ENCODE results near the gene AKAP17A. TPM values are rescaled to one million over a fixed set of nuclear protein-coding genes. Genes with fewer than 3 reads are reported as not detected.
A peak's percentile ranks its signal among the peaks of the same experiment; 100 is the strongest.

Gene AKAP17A
- total and polyA plus RNA-seq, 2 donors (not counting 1 experiment from before 2014, with no cell fraction given): 126 to 196 TPM

DNA sequence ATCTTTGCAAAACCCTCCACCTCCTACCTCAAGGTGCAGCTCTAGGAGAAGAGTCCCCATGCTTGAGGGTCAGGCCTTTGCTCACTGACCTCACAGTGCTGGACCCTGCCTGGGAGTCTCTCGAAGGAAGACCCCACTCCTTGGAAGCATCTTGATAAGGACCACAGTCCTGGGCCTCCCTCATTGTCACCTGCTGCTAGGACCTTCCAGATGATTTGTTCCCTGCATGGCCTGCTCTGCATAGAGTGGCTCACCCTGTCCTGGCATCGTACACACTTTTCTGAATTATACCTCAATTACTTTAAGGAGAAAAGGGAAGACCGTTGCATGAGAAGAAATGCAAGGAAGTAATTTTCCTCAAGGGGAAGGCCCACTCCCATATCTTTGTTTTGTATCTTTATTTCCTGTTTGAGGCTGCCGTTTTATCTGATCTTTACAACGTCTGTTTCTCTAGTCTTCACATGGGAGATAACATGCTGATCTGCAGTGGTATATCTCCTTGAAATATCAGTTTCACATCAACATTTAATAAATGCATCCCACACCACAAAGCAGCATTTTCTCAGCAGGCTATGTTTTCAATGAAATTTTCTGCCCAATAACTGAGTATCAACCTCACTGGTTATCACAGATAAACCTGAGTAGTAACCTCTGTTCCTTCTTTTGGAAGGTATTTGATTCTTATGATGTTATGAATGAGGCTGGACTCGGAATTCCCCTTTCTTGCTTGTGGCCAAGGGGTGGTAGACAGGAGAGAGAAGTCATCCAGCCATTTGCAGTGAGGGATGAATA is 15.0 kb upstream of the AKAP17A start:
- no peak overlapping the region for H3K9ac ChIP-seq (ENCODE audit: low read length)
- no peak overlapping the region for H3K4me3 ChIP-seq (ENCODE audit: control extremely low read depth in 1 of 5, extremely low read depth in 1 of 5, insufficient read depth in 1 of 5, low read depth in 2 of 5, low read length in 4 of 5)
- ChIA-PET CTCF (no interaction called here), POLR2A (no interaction called here)
- H2AFZ ChIP-seq (ENCODE audit: insufficient read depth, low read depth, low read length, poor library complexity, severe bottlenecking): peak overlapping the region; percentile 30
- no peaks in the 10 kb centered on the region for H3K9me3 ChIP-seq (ENCODE audit: control extremely low read depth in 1 of 3, control insufficient read depth in 2 of 3, insufficient read depth in 1 of 3, low read length in 2 of 3)
- Mint-ChIP-seq H3K4me3 (no peak overlapping the region), H3K9me3 (ENCODE audit: insufficient read depth) (no peaks in the 10 kb centered on the region), H3K4me1 (peaks cover 10% of the 10 kb centered on the region), H3K27ac (no peak overlapping the region), H3K27me3 (no peaks in the 10 kb centered on the region)
- H3K36me3 ChIP-seq (replicated peaks in 1 of 2; ENCODE audit: control extremely low read depth in 1 of 2, control insufficient read depth in 1 of 2, extremely low read depth in 1 of 2, insufficient read depth in 2 of 2, low read length in 1 of 2): no peaks in the 10 kb centered on the region
- DNase-seq: peak; percentile 34
- H3K27ac ChIP-seq (ENCODE audit: low read length in 2 of 2): no peak overlapping the region
- H3K79me2 ChIP-seq (ENCODE audit: control insufficient read depth, insufficient read depth, low read length): no peaks in the 10 kb centered on the region
- WGBS (ENCODE audit: insufficient coverage): 85% methylated on average over 2 of the region's 6 CpGs
- H4K20me1 ChIP-seq (ENCODE audit: control insufficient read depth, insufficient read depth, low read length, poor library complexity, severe bottlenecking): no peaks in the 10 kb centered on the region
- no peak for ATAC-seq (ENCODE audit: low read depth)
- intact Hi-C loops (cut with micrococcal nuclease): no loop called here
- H3K27me3 ChIP-seq (replicated peaks in 1 of 4; ENCODE audit: control extremely low read depth in 1 of 4, control insufficient read depth in 3 of 4, insufficient read depth in 4 of 4, low read length in 3 of 4): no peaks in the 10 kb centered on the region
- no peak overlapping the region for H3K4me2 ChIP-seq (replicated peaks; ENCODE audit: low read depth, low read length, poor library complexity, severe bottlenecking)
- no peak for TF ChIP-seq EZH2 (IDR thresholded peaks at IDR 0.05; ENCODE audit: borderline replicate concordance, insufficient read depth, low read depth, low read length, poor library complexity, severe bottlenecking)
- TF ChIP-seq, protein P1, sequence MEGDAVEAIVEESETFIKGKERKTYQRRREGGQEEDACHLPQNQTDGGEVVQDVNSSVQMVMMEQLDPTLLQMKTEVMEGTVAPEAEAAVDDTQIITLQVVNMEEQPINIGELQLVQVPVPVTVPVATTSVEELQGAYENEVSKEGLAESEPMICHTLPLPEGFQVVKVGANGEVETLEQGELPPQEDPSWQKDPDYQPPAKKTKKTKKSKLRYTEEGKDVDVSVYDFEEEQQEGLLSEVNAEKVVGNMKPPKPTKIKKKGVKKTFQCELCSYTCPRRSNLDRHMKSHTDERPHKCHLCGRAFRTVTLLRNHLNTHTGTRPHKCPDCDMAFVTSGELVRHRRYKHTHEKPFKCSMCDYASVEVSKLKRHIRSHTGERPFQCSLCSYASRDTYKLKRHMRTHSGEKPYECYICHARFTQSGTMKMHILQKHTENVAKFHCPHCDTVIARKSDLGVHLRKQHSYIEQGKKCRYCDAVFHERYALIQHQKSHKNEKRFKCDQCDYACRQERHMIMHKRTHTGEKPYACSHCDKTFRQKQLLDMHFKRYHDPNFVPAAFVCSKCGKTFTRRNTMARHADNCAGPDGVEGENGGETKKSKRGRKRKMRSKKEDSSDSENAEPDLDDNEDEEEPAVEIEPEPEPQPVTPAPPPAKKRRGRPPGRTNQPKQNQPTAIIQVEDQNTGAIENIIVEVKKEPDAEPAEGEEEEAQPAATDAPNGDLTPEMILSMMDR (IDR thresholded peaks at IDR 0.05): no peak
- H3K4me1 ChIP-seq (ENCODE audit: control insufficient read depth in 2 of 2, insufficient read depth in 2 of 2, low read length in 2 of 2): peaks cover 8 to 16% of the 10 kb centered on the region in 2 donors

DNA sequence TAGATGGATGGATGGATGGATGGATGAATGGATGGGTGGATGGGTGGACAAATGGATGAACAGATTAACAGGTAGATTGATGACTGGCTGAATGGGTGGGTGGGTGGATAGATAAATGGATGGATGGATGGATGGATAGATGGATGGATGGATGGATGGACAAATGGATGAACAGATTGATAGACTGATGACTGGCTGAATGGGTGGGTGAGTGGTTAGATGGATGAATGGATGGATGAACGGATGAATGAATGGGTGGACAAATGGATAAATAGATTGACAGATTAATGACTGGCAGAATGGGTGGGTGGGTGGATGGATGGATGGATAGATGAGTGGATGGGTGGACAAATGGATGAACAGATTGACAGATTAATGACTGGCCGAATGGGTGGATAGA is 13.6 kb upstream of the AKAP17A start:
- 100% methylated on average over 1 of the region's 2 CpGs for WGBS (ENCODE audit: insufficient coverage)
- POLR2A ChIA-PET: no interaction called here
- H3K4me3 Mint-ChIP-seq: no peak overlapping the region
- no peaks in the 10 kb centered on the region for H4K20me1 ChIP-seq (ENCODE audit: control insufficient read depth, insufficient read depth, low read length, poor library complexity, severe bottlenecking)
- intact Hi-C loops (cut with micrococcal nuclease): no loop called here
- no peak for DNase-seq
- no peaks in the 10 kb centered on the region for H3K79me2 ChIP-seq (ENCODE audit: control insufficient read depth, insufficient read depth, low read length)
- H3K9me3 Mint-ChIP-seq (ENCODE audit: insufficient read depth): no peaks in the 10 kb centered on the region
- H3K27me3 Mint-ChIP-seq: no peaks in the 10 kb centered on the region
- H3K27me3 ChIP-seq (replicated peaks in 1 of 4; ENCODE audit: control extremely low read depth in 1 of 4, control insufficient read depth in 3 of 4, insufficient read depth in 4 of 4, low read length in 3 of 4): no peaks in the 10 kb centered on the region
- peaks cover 8 to 18% of the 10 kb centered on the region in 2 donors for H3K4me1 ChIP-seq (ENCODE audit: control insufficient read depth in 2 of 2, insufficient read depth in 2 of 2, low read length in 2 of 2)
- no peak for ATAC-seq (ENCODE audit: low read depth)
- no peak overlapping the region for H3K27ac Mint-ChIP-seq
- H3K4me2 ChIP-seq (replicated peaks; ENCODE audit: low read depth, low read length, poor library complexity, severe bottlenecking): no peak overlapping the region
- H3K4me3 ChIP-seq (ENCODE audit: control extremely low read depth in 1 of 5, extremely low read depth in 1 of 5, insufficient read depth in 1 of 5, low read depth in 2 of 5, low read length in 4 of 5): no peak overlapping the region
- CTCF ChIA-PET: no interaction called here
- H3K9ac ChIP-seq (ENCODE audit: low read length): no peak overlapping the region
- H2AFZ ChIP-seq (ENCODE audit: insufficient read depth, low read depth, low read length, poor library complexity, severe bottlenecking): no peak overlapping the region
- no peak for TF ChIP-seq EZH2 (IDR thresholded peaks at IDR 0.05; ENCODE audit: borderline replicate concordance, insufficient read depth, low read depth, low read length, poor library complexity, severe bottlenecking)
- TF ChIP-seq, protein P1 (IDR thresholded peaks at IDR 0.05): no peak
- no peaks in the 10 kb centered on the region for H3K9me3 ChIP-seq (ENCODE audit: control extremely low read depth in 1 of 3, control insufficient read depth in 2 of 3, insufficient read depth in 1 of 3, low read length in 2 of 3)
- H3K36me3 ChIP-seq (replicated peaks in 1 of 2; ENCODE audit: control extremely low read depth in 1 of 2, control insufficient read depth in 1 of 2, extremely low read depth in 1 of 2, insufficient read depth in 2 of 2, low read length in 1 of 2): no peaks in the 10 kb centered on the region
- peaks cover 13% of the 10 kb centered on the region for H3K4me1 Mint-ChIP-seq
- H3K27ac ChIP-seq (ENCODE audit: low read length in 2 of 2): no peak overlapping the region

Measured in B cell (primary cell).